Stimulated activated CD8-positive, alpha-beta memory T cell treated with anti-CD3 and anti-CD28 coated beads, Interleukin-15, amount 100 ng/mL, for 1 hour (primary cell): ENCODE data around the gene TRAM2.

Experiments used
- DNase-seq: peaks from one replicate; pipeline ENCODE4 v3.0.0-alpha.2; 2020; ENCODE audit warnings: low read depth

TRAM2 gene

DNA sequence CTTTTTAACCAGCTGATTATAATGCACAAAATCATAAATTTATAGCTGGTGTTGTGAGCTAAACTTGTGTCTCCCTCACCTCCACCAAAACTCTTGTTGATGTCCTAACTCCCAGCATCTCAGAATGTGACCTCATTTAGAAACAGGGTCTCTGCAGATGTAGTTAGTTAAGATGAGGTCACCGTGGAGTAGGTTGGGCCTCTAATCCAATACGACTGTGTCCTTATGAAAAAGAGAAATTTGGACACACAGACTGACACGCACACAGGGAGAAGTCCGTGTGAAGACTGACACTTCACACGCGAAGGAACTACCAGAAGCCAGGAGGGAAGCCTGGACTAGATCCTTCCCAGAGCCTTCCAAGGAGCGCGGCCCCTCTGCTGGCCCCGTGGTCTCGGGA lies 46.5 kb downstream of the TRAM2 start:
- DNase-seq, result no peak

DNA sequence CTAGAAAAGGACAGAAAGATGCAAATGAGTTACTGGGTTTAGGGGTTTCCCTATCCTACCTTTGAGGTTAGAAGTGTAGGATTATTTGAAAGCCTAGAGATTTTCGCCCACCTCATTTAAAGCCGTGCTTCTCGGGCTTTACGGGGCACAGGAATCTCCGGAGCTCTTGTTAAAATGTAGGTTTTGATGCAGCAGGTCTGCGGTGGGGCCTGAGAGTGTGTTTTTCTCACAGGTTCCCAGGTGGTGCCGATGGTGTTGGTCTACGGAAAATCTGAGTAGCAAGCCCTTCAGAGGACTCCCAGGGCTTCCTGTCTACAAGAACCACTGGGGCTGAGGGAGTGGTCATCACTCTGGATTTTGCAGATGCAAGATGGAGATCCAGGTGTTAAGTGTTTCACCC lies 47.5 kb downstream of the TRAM2 start:
- no peak for DNase-seq

DNA sequence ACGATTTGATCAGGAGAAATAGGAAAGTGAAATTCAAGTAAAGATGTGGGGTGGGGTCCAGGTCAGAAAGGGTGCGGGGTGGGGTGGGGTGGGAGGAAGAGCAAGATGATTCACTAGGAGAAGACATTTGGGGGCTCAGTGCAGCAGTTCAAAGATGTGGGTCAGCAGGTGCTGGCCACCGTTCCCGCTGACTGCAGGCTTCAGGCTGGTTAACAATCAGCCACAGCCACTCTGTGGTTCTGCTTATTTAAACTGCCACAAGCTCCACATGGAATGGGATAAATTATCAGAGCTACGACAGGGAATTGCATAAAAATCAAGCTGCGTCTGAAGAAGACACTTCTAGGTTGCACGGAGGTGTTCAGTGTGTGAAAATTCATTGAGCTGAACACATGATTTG lies 49.4 kb downstream of the TRAM2 start:
- no peak for DNase-seq

DNA sequence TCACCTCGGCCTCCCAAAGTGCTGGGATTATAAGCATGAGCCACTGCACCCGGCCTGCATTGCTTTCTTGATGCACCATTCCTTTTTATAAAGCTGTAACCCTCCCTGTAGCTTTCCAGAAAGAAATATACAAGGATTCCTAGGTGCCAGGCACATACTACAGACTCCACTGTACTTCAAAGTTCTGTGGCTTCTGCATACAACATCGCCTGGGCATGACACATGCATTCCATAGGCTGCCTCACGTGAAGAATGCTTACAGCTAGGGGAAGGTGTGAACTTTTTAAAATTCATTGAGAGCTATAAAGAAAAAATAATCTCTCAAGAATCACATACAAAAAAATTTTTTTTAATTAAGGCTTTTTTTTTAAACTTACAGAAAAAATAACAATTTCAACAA lies 50.2 kb downstream of the TRAM2 start:
- DNase-seq, result no peak

DNA sequence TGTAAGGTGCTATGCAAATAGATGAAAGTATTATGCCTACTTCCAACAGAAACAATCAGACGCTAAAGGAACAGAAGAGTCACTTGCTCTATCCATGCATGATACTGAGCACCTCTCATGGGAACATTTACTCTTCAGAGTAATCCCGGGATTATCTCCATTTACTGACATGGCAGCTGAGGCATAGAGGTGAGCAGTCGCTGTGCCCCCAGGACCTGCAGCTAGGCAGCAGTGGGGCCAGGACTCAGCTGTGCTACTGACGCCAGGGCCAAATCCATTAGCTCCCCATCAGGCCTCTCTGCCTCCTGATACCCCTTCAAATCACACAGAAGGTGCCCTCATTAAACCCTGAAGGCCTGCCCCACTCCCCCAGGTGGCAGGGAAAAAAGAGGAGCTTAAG lies 51.9 kb downstream of the TRAM2 start:
- DNase-seq, result no peak

DNA sequence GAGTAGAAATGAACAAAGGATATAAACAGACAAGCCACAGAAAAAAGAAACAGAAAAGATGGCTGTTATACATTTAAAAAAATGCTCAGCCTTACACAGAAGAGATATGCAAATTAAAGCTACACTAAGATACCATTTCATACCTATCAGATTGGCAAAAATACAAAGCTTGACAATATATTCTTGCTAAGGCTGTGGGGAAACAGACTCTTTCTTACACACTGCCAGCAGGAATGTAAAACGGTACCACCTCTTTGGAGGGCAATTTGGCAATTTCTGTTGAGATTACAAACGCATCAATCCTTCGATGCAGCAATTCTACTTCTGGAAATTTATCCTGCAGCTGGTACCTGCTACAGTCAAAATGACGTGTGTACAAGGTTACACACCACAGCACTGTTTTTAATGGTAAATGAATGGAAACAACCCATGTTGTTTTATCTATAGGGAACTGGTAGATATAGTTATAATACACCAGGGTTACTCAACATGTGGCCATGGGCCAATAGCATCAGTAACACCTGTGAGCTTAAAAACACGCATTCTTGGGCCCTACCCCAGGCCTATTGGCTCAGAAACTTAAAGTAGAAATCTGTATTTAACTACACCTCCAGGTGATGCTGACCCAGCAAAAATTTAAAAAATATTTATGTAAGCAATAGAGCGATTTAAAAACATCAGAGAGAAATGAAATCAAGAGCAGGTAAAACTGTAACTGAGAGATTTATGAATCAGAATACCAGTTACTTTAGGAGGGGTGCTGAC lies 53.3 kb downstream of the TRAM2 start:
- DNase-seq, result no peak

DNA sequence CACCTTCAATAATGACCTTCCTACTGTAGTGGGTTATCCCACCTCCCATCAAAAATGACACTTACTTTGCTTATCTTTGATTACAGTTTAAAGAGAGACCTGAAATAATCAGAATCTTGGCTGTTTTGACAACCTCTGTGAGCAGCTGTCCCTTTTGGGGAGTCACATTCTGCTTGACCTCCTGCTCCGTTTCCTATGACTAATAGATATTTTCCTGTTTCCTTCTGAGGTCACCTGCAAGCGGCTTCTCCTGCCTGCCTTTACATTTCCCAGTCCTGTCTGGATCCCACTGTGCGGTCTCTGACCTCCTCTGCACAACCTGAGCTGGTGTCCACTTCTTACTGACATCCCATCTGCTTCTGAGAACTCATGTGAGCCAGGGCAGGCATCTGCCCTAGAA lies 54.2 kb downstream of the TRAM2 start:
- DNase-seq, result no peak

DNA sequence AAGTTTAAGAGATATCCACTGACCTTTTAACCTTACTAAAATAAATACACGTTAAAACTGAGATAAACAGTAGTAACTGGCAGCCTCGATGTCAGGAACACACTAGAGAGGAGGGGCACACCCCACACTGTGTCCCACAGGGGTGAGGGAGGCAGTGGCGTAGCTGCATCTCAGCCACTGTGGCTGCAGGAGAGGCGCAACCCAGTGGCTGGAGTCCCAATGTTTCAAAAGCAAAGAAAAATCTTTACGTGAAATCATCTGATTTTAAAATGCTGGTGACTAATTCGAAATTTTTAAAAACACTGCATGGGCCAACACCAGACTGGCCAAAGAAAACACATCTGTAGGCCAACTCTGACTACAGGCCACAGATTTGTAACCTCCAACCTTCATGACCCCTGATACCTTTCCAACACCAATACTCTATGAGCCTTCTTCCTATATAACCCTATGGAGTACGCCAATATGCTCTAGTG lies 54.7 kb downstream of the TRAM2 start:
- no peak for DNase-seq

DNA sequence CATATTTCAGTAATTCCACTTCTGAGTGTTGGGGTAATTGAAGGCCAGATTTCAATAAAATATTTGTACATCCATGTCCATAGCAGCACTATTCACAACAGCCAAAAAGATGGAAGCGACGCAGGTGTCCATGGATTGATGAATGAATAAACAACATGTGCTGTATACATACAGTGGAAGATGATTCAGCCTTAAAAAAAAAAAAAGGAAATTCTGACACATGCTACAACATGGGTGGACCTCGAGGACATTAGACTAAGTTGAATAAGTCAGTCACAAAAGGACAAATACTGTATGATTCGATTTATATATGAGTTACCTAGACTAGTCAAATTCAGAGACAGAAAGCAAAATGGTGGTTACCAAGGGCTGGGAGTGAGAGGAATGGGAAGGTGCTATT lies 57.2 kb downstream of the TRAM2 start:
- DNase-seq, result no peak

DNA sequence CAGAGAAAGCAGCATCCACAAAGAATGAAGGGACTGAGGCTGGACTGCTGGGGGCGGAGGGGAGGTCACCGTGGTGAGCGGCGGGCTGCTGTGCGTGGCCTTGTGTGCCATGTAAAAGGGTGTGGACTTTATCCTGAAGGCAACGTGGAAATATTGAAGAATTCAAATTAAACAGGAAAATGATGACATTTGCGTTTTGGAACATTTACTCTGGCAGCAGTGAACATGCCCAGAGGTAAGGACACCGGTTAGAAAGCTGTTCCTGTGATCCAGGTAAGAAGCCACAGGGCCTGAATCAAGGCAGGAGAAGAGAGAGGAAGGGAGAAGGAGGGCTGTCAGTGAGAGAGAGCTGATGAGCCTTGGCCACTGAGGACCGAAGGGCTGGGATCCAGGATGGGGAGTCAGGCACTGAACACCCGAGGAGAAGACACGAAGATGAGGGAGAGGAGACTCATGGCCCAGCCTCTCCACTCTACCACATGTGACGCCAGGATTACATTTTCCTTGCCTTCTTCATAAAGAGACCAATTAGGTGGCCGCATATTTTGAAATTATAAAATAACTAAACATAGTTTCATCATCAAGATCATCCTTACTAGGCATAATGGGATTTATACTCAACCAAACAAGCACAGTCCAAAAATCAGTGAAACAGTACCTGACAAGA lies 58.4 kb downstream of the TRAM2 start:
- DNase-seq, result no peak

DNA sequence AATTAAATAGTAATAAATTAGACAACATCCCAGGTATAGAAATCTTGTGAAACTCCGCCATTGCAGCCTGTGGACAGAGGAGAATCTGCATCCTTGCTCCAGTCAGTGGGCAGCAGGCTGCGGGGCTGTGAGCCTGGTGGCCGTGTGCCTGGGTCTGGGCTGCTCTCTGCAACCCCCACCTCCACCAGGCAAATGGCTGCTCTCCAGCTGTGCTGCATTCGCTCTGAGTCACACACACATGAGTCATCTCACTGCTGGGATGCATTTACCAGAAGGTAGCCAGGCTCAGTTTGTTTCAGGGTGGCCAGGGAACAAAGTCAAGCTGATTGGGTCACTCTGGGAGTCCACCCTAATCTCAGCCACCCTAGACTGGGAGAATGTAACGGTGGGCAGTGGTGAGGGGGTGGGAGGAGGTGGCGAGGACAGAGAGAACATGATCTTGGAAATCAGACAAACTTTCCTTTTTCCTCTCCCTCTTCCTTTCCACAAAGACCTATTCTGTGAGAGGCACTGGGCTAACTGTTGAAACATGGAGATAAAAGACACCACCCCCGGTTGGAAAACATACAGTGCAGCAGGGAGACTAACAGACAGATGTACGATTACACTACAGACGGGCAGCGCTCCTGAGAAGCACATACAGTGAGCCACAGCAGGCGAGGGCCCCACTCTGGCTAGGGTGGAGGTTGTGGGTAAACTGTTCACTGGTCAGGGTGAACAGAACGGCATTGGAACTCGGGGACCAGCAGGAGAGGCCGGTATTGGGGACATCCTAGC lies 59.2 kb downstream of the TRAM2 start:
- no peak for DNase-seq

DNA sequence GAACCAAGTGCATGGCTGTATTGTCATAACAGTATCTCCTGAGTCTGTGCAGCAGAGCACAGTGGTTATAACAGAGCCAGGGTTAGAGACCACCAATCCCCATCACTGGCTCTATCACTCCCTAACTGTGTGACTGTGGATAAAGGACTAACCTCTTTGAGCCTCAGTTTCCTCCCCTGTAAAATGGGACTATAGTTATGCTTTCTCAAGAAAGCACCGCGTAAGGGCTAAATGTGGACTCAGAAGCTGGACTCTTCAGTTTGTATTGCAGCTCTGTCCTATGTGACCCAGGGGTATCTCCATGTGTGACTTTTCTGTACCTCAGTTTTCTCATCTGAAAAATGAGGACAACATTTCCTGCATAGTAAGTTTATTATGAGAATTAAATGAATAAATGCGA lies 59.9 kb downstream of the TRAM2 start:
- no peak for DNase-seq

DNA sequence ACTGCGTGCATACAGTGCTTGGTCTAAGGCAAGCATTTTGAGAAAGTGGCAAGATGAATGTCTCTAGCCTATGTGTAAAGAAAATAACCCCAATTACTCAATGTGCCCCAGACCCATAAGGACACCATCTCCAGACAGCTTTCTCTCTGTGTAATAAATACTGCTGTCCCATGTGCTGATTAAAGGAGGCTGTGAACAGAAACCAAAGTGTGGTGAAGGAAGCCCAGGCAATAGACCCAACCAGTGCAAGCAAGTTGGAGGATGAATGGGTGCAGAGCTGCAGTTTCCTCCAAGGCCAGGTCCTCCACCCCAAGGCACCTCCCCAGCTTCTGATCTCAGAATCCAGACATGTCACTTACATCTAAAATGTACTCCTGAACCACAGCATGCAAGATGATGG lies 60.6 kb downstream of the TRAM2 start:
- no peak for DNase-seq

DNA sequence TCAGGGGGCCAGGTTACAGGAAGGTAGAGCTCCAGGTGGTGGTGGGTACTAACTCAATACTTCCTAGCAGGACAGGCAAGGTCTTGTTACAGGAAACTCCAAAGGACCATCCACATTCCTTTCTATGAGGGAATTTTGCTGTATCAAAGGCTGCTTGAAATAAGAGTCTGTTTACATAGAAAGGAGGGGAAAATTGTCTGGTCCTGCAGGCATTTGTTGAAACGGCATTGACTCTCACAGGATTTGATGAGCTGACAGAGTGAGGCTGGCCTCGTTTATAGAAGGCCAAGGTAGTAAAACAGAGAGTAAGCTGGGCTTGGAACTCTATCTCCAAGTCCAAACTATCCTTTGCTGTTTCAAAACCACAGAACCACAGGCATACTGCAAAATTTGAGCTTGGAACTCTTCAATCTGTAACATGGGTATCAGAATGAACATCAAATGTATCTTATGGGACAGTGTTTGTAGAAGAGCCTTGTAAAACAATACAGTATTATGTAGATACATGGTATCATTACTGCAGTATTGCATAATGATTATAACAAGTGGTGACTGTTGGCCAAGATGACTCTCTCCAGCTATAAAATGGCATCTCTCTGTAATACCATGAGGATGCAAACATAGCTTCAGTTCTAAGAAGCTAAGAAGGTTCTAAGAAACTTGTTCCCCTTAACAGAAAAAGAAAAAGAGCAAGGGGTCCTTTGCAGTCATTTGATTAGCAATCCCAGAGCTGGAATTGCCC lies 61.5 kb downstream of the TRAM2 start:
- DNase-seq, result no peak

DNA sequence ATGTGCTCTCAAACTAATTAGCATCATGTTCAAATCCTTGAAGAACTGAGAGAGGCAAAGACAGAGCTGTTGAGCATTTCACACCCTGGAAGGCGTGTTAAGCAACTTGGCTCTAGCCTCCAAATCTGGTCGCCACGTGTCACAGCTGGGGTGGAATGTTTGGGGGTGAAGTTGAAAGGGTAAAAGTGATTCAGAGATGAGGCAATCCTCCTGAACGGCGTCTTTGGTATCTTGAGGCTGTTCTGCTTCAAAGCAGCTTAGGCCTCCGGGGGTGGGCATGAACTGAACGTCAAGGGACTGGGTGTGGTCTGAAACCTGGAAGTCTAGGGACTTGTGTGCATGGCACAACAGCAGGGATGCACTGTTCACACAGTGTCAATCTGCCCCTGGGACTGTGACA lies 62.3 kb downstream of the TRAM2 start:
- no peak for DNase-seq

DNA sequence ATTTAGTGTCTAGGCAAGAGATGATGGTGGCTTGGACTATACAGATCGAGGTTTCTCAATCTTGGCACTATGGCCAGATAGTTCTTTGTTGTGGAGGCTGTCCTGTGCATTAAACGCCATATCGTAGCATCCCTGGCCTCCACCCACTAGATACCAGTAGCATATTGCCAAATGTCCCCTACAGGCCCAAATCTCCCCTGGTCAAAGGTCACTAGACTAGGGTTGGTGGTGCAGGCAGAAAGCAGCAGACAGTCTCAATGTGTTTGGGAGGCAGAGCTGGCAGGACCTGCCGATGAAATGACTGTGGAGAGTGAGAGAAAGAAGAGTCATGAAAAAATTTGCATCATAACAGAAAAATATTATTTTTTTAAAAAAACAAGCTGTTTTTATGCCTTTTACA lies 63.0 kb downstream of the TRAM2 start:
- no peak for DNase-seq

DNA sequence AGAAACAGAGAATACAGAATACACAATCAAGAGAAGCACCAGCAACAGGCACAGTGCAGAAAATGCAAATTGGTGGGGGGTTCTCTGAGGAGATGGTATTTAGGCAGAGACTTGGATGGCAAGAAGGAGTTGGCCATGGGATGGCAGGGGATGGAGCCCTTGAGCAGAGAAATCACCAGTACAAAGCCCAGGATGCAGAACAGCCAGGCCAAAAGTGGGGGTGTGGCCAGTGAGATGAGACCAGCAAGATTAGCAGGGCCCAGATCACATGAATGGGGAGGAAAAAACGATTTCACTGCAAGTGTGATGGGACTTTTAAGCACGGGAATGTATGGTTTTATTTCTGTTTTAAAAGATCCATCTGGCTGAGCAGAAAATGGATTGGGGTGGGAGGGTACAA lies 63.4 kb downstream of the TRAM2 start:
- DNase-seq, result no peak

DNA sequence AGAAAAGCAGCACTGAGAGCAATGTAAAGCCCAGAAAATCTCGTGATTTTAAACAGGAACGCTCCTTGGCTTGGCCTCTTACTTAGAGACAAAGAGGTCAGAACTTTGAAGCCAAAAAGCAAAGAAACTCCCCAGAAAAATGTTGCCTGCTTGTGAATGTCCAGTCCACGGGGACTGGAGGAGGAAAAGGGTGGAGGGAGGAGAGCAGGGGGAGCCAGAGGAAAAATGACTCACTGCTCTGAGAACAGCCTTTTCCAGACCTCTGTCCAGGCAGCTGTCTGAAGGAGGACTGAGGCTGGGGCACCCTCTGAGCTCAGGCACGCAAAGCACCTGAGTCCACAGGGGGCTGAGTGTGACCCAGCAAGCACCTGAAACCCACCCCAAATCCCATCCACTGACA lies 64.7 kb downstream of the TRAM2 start:
- DNase-seq, result no peak

DNA sequence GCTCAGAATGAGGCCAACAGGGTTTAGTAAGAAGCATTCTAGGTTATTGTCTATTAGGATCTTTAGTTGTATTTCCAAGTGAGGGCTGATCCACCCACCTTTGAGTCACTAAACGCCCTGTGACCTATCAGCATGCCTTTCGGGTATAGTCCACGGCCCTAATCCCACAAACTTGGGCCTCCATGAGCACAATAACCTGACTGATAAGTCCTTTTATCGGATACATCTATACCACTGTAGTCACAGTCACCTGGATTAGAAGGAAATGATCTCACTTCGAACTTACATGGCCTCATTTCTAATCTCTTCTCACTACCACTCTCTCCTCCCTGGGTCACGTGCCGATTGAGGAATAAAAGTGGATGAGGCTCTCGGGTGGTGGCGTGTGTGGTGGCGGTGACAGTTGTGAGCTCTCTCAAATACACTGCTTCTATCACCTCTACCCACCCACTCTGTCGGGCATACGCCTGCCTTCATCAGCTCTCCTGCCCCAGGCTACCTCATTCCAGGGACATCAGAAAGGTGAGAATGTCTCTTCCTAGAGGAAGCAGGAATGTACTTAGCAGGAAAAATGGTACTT lies 65.2 kb downstream of the TRAM2 start:
- DNase-seq, result no peak

DNA sequence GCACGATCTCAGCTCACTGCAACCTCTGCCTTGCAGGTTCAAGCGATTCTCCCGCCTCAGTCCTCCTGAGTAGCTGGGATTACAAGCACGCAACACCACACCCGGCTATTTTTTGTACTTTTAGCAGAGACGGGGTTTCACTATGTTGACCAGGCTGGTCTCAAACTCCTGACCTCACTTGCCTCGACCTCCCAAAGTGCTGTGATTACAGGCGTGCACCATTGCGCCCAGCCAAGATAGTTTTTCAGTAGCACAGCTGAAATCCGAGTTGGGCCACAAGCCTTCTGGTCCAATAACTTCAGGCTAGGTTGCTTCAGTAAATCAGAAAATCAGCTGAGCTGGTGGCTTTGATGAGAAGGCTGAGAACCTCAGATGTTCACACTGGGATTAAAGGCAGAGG lies 65.7 kb downstream of the TRAM2 start:
- DNase-seq, result no peak

DNA sequence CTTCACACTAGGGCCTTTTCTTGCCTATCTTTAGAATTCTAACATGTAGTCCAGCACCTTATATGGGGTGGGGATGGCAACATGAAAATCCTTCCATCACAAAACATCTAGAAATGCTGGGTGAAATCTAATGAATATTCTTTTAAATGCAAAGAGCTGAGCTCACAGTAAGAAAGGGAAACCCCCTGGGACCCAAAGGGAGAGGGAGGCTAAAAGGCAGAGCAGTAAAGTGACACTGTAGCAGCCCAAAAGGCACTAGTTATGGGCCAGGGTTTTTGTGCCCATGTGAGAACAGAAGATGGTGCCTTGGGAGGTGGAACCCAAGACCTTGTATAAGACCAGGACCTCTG lies 66.7 kb downstream of the TRAM2 start:
- no peak for DNase-seq
